Measurements from ENCODE around the gene DKK3.

The DKK3 gene

DNA sequence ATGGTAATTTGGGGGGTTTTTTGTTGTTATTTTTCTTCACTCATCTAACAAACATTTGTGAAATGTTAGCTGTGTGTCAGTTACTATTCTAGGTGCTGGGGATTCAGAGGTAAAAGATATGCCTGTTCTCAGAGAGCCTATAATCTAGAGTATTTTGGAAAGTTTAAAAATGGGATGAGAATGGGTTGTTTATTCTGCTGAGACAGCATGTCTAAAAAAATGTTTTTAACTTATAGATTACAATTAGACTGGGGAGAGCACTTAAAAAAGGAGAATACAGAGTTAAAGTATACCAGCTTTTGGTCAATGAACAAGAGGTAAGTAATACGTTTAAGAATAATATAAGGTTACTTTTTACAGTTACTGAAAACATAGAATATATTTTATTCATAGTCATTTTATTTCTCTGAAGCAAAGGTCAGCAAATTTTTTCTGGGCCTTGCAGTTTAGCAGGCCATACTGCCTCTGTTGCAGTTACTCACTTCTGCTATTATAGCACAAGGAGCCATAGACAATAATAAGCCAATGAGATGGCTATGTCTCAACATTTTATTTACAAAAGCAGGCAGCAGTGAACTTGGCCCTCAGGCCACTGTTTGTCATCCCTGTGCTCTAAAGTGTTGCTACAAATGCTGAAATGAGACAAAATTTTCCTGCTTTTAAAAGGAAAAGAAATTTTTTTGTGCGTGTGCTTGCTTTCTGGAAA, 60.0 kb downstream of the DKK3 start:
- DNase-seq (ENCODE audit: low read depth in 4 of 4, low spot score in 1 of 4): no peak

- DNase-seq (ENCODE audit: low read depth in 4 of 4, low spot score in 1 of 4): no peak
These were observed 60.6 kb downstream of the DKK3 start for GRCh38 chr11:11947825-11948224.

DNA sequence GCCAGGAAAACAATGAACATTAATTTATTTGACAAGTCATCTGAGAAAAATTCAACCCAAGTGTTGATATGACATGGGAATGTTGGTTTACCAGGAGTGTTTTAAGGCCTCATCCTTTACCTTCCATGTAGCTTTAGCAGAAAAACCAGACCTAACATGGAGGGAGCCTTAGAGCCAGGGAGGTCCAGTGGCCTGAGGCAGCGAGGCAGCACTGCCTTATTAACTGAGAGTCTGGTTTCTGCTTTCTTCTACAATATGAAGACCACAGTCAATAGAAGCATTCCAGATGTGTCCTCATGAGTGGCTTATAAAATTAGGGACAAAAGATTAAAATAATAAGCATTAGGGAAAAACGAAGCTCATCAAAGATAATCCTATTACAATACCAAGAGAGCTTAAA, 61.5 kb downstream of the DKK3 start:
- DNase-seq (ENCODE audit: low read depth in 4 of 4, low spot score in 1 of 4): no peak

DNA sequence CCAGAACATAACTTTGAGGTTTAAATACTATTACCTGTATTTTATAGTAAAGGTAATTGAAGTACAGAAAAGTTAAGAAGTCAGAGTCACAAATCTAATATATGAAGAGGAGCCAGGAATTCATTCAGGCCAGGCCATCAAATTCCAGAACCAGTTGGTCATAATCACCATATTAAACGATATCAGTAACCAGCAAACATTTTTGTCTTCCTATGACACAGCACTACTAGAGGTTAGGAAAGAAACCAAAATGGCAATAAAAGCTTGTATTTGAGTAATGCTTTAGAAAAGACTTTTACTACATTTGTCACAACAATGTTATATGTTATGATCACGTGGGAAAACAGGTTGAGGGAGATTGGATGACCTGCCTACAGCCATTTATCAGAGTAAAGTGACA, 62.2 kb downstream of the DKK3 start:
- no peak for DNase-seq (ENCODE audit: low read depth in 4 of 4, low spot score in 1 of 4)

GRCh38 chr11:11944444-11944843, 64.0 kb downstream of the DKK3 start:
- DNase-seq (ENCODE audit: low read depth in 4 of 4, low spot score in 1 of 4): no peak

DNA sequence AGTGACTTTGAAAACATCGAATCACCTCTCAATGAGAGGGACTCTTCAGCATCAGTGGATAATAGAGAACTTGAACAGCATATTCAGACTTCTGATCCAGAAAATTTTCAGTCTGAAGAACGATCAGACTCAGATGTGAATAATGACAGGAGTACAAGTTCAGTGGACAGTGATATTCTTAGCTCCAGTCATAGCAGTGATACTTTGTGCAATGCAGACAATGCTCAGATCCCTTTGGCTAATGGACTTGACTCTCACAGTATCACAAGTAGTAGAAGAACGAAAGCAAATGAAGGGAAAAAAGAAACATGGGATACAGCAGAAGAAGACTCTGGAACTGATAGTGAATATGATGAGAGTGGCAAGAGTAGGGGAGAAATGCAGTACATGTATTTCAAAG, 65.8 kb downstream of the DKK3 start:
- DNase-seq (ENCODE audit: low read depth in 4 of 4, low spot score in 1 of 4): no peak

DNA sequence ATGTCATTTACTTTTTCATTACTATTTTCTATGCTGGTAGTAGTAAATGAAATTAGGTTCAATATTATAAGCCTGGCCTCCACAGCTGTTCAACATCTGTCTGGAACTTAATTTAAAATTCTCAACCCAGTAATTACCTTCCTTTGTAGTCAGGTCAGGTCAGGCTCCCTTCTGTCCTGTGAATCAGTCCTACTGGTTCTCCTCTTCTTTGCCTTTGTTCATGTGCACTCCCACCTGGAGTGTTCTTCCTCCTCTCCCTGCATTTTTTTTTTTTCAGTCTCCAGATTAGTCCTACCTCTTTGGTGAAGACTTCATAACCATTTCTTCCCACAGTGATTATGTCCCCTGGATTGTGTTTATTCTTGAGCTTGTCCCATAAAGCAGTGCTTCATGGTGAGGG, 67.9 kb downstream of the DKK3 start:
- DNase-seq (ENCODE audit: low read depth in 4 of 4, low spot score in 1 of 4): no peak

DNA sequence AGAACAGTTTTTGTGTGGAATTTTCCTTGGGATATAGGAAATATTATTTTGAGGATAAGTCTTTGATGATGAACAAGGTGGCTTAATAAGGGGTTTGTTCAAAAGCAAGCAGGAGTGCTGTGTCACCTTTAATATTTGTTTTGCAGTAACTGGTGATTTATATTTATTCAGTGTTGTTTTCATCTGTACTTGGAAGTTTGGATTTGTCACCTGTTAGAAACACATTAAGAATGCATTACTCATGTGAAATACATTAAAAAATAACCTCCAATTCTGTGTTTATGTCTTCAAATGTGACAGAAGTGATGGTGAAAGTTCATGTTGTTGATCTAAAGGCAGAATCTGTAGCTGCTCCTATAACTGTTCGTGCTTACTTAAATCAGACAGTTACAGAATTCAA, 70.5 kb downstream of the DKK3 start:
- DNase-seq (ENCODE audit: low read depth in 4 of 4, low spot score in 1 of 4): no peak

DNA sequence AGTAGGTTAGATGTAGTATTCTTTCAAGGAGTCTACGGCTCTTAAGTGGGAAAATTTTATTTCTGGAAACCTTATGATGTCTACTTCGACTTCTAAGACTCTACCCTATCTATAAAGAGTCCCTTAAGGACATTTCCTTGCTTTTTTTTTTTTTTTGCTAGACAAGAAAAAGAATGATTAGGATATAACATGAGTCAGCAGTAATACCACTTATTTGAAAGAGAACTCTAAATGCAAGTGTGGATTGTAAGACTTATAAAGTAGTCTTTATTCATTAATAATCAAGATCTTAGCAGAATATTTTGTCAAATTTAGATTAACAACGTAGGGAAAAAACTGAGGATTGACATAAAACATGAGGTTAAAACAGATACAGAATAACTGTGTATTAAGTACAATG, 71.0 kb downstream of the DKK3 start:
- no peak for DNase-seq (ENCODE audit: low read depth in 4 of 4, low spot score in 1 of 4)

- DNase-seq (ENCODE audit: low read depth in 4 of 4, low spot score in 1 of 4): no peak
These were observed 72.9 kb downstream of the DKK3 start for GRCh38 chr11:11935536-11935935.

DNA sequence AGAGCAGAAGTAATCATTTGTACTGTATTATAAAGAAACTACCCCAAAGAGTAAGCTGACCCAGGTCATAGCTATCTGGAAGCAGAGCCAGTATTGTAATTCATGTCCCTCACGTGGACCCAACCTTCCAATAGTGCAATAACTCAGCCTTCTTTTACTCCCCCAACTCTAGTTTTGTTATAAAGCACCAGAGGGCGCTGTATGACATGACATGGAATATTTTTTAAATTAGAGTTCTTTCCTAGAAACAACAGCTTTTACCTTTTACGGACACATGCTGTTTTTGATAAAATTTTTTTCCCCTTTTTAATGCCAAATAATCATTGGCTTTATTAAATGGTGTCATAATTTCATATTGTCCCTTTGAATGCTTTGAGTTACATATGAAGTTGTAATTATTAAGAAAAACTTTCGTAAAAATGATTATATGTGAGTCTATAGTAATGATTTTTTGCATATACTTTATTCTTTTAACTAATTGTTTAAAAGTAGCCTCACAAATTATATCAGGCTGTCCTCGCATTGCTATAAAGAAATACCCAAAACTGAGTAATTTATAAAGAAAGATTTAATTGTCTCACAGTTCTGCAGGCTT, 76.9 kb downstream of the DKK3 start:
- DNase-seq (ENCODE audit: low read depth in 4 of 4, low spot score in 1 of 4): no peak

DNA sequence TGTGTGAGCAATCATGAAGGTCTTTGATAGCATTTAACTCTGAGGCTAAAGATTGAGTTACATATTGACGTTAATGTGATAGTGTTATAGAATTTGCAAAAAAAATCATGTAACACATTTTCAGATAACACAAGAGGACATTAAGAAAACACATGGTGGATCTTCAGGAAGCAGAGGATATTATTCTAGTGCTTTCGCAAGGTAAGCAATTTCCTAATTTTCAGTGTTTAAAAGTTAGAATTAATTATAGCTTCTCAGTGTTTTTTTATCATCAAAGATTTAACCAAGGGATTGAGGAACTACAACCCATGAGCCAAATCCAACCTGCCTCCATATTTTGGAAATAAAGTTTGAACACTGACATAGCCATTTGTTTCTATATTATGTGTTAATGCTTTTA, 78.5 kb downstream of the DKK3 start:
- no peak for DNase-seq (ENCODE audit: low read depth in 4 of 4, low spot score in 1 of 4)

GRCh38 chr11:11923828-11924227, 84.6 kb downstream of the DKK3 start:
- no peak for DNase-seq (ENCODE audit: low read depth in 4 of 4, low spot score in 1 of 4)

DNA sequence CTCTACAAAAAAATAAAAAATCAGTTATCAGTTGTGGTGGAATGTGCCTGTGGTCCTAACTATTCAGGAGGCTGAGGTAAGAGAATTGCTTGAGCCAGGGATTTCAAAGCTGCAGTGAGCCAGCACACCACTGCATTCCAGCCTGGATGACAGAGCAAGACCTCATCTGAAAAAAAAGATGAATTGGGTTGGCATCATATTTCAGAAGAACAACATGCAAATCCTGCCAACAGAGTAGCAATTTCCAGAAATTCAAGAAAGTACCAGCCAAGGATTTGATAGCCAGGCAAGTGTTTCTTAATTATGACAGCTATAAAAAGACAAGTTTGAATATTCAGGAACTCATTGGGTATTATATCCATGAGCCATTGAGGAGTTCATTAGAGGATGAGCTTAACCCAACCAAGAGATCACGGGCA, 91.4 kb downstream of the DKK3 start:
- DNase-seq (ENCODE audit: low read depth in 4 of 4, low spot score in 1 of 4): no peak

DNA sequence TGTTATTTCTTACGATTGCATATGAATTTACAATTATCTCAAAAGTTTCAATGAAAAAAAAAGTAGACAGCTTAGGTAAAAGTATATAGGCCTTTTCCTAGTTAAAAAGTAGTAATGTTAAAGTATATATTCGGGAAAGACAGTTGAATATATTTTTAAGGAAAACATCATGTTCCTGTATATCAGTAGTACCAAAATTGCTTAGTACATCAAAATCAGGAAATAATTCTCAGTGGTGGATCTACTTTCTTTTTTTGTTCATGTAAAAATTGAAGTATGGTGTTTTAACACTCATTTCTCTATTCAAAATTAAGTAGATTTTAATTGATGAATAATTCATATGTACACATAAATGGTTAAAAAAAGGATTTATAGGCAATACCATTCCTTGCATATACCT, 92.8 kb downstream of the DKK3 start:
- no peak for DNase-seq (ENCODE audit: low read depth in 4 of 4, low spot score in 1 of 4)

GRCh38 chr11:11913395-11913794, 95.0 kb downstream of the DKK3 start:
- no peak for DNase-seq (ENCODE audit: low read depth in 4 of 4, low spot score in 1 of 4)
